ENCODE results near the gene RHOB.
A peak's percentile ranks its signal among the peaks of the same experiment; 100 is the strongest.

Gene RHOB

GRCh38 chr2:20448246-20448976, 1.5 kb downstream of the RHOB start:
- DNase-seq = no peak
- no peak for TF ChIP-seq CTCF (IDR thresholded peaks at IDR 0.05)
- peaks cover 65% of the 10 kb centered on the region for H3K4me1 Mint-ChIP-seq
- H3K27ac Mint-ChIP-seq = no peak overlapping the region
- H3K4me3 Mint-ChIP-seq = peak overlapping the region; percentile 91
- no peaks in the 10 kb centered on the region for H3K36me3 Mint-ChIP-seq (ENCODE audit: low read depth)
- H3K9me3 Mint-ChIP-seq = no peaks in the 10 kb centered on the region
- peaks cover 6% of the 10 kb centered on the region for H3K27me3 Mint-ChIP-seq (ENCODE audit: low read depth, poor library complexity)

GRCh38 chr2:20448977-20449306, 2.1 kb downstream of the RHOB start:
- H3K9me3 Mint-ChIP-seq = no peaks in the 10 kb centered on the region
- DNase-seq = no peak
- peak overlapping the region; percentile 91 for H3K4me3 Mint-ChIP-seq
- H3K4me1 Mint-ChIP-seq = peaks cover 60% of the 10 kb centered on the region
- H3K27ac Mint-ChIP-seq = no peak overlapping the region
- peaks cover 8% of the 10 kb centered on the region for H3K27me3 Mint-ChIP-seq (ENCODE audit: low read depth, poor library complexity)
- no peaks in the 10 kb centered on the region for H3K36me3 Mint-ChIP-seq (ENCODE audit: low read depth)
- no peak for TF ChIP-seq CTCF (IDR thresholded peaks at IDR 0.05)

GRCh38 chr2:20449501-20450200, 2.8 kb downstream of the RHOB start:
- no peak for DNase-seq

GRCh38 chr2:20450201-20450999, 3.5 kb downstream of the RHOB start:
- Mint-ChIP-seq H3K4me3 (peak overlapping the region; percentile 91), H3K27me3 (ENCODE audit: low read depth, poor library complexity) (peaks cover 8% of the 10 kb centered on the region), H3K27ac (peak overlapping the region; percentile 91)

More at GRCh38 chr2:20449501-20450200, 2.8 kb downstream of the RHOB start:
- TF ChIP-seq CTCF (IDR thresholded peaks at IDR 0.05) = no peak
- Mint-ChIP-seq H3K27me3 (ENCODE audit: low read depth, poor library complexity) (peaks cover 8% of the 10 kb centered on the region), H3K27ac (peak overlapping the region; percentile 86), H3K36me3 (ENCODE audit: low read depth) (no peaks in the 10 kb centered on the region), H3K4me3 (peak overlapping the region; percentile 91), H3K4me1 (peaks cover 53% of the 10 kb centered on the region), H3K9me3 (no peaks in the 10 kb centered on the region)

GRCh38 chr2:20451000-20451290, 4.1 kb downstream of the RHOB start:
- no peak overlapping the region for H3K4me3 Mint-ChIP-seq
- no peaks in the 10 kb centered on the region for H3K36me3 Mint-ChIP-seq (ENCODE audit: low read depth)
- peaks cover 53% of the 10 kb centered on the region for H3K4me1 Mint-ChIP-seq
- peaks cover 8% of the 10 kb centered on the region for H3K27me3 Mint-ChIP-seq (ENCODE audit: low read depth, poor library complexity)
- H3K9me3 Mint-ChIP-seq = no peaks in the 10 kb centered on the region
- no peak for DNase-seq
- no peak for TF ChIP-seq CTCF (IDR thresholded peaks at IDR 0.05)
- peak overlapping the region; percentile 5 for H3K27ac Mint-ChIP-seq

More at GRCh38 chr2:20450201-20450999, 3.5 kb downstream of the RHOB start:
- H3K36me3 Mint-ChIP-seq (ENCODE audit: low read depth) = no peaks in the 10 kb centered on the region
- H3K9me3 Mint-ChIP-seq = no peaks in the 10 kb centered on the region
- H3K4me1 Mint-ChIP-seq = peaks cover 51% of the 10 kb centered on the region
- DNase-seq = no peak
- TF ChIP-seq CTCF (IDR thresholded peaks at IDR 0.05) = no peak
